Measurements from ENCODE around the gene TSHZ2.

The TSHZ2 gene

GRCh38 chr20:53070706-53071392, 98.7 kb downstream of the TSHZ2 start:
- DNase-seq = no peak

- DNase-seq = no peak
Measured at GRCh38 chr20:53071833-53072232, 99.7 kb downstream of the TSHZ2 start.

GRCh38 chr20:53072923-53073579, 100.9 kb downstream of the TSHZ2 start:
- no peak for DNase-seq

- no peak for DNase-seq
Measured at GRCh38 chr20:53073636-53074415, 101.7 kb downstream of the TSHZ2 start.

- no peak for DNase-seq
Measured at GRCh38 chr20:53074811-53075314, 102.7 kb downstream of the TSHZ2 start.

- no peak for DNase-seq
Measured at GRCh38 chr20:53076668-53077067, 104.5 kb downstream of the TSHZ2 start.

GRCh38 chr20:53077373-53078205, 105.4 kb downstream of the TSHZ2 start:
- DNase-seq = no peak

- DNase-seq = no peak
Measured at GRCh38 chr20:53078761-53079160, 106.6 kb downstream of the TSHZ2 start.

- no peak for DNase-seq
Measured at GRCh38 chr20:53079261-53079691, 107.1 kb downstream of the TSHZ2 start.

GRCh38 chr20:53079828-53080686, 107.9 kb downstream of the TSHZ2 start:
- DNase-seq = no peak

GRCh38 chr20:53080687-53080962, 108.5 kb downstream of the TSHZ2 start:
- no peak for DNase-seq

GRCh38 chr20:53080969-53081871, 109.1 kb downstream of the TSHZ2 start:
- no peak for DNase-seq

- DNase-seq = no peak
Measured at GRCh38 chr20:53081916-53082863, 110.0 kb downstream of the TSHZ2 start.

GRCh38 chr20:53083411-53083810, 111.3 kb downstream of the TSHZ2 start:
- no peak for DNase-seq

- no peak for DNase-seq
Measured at GRCh38 chr20:53084408-53084997, 112.3 kb downstream of the TSHZ2 start.

GRCh38 chr20:53085720-53086119, 113.6 kb downstream of the TSHZ2 start:
- no peak for DNase-seq

- DNase-seq = no peak
Measured at GRCh38 chr20:53087037-53087777, 115.0 kb downstream of the TSHZ2 start.

GRCh38 chr20:53088786-53089185, 116.6 kb downstream of the TSHZ2 start:
- no peak for DNase-seq
